ENCODE data around the gene LCNL1.

The LCNL1 gene

GRCh38 chr9:136955943-136956335 is 26.9 kb upstream of the LCNL1 start:
- Histone ChIP-seq H3K27ac (ENCODE audit: low read depth, low read length) (no peak overlapping the region), H3K36me3 (ENCODE audit: control insufficient read depth, low read length) (no peaks in the 10 kb centered on the region), H3K4me1 (ENCODE audit: control insufficient read depth, low read length) (no peaks in the 10 kb centered on the region; the same call in 1 of the 2 replicates), H3K9me3 (ENCODE audit: control insufficient read depth, insufficient read depth, low read length) (no peaks in the 10 kb centered on the region), H3F3A (ENCODE audit: control insufficient read depth, insufficient read depth) (no peaks in the 10 kb centered on the region), H3K4me3 (ENCODE audit: low read length) (no peak overlapping the region), H3K4me2 (ENCODE audit: low read length) (no peak overlapping the region), H3K9me2 (replicated peaks; ENCODE audit: control insufficient read depth, low read length) (no peaks in the 10 kb centered on the region), H3K27me3 (ENCODE audit: control insufficient read depth, low read length) (no peaks in the 10 kb centered on the region), H4K20me1 (ENCODE audit: control insufficient read depth, insufficient read depth, low read depth, low read length) (no peaks in the 10 kb centered on the region), H3K79me2 (ENCODE audit: control insufficient read depth, low read length) (no peaks in the 10 kb centered on the region)
- TF ChIP-seq EZH2phosphoT487 (IDR thresholded peaks at IDR 0.05; ENCODE audit: borderline replicate concordance, low read length), result no peak
- no peak for TF ChIP-seq CTCF (IDR thresholded peaks at IDR 0.05; ENCODE audit: low read depth, low read length, poor library complexity, severe bottlenecking)

GRCh38 chr9:136956604-136957003 is 26.2 kb upstream of the LCNL1 start:
- no peaks in the 10 kb centered on the region for H3F3A ChIP-seq (ENCODE audit: control insufficient read depth, insufficient read depth)
- H3K27me3 ChIP-seq (ENCODE audit: control insufficient read depth, low read length), result no peaks in the 10 kb centered on the region
- no peaks in the 10 kb centered on the region for H3K9me2 ChIP-seq (replicated peaks; ENCODE audit: control insufficient read depth, low read length)
- H3K4me3 ChIP-seq (ENCODE audit: low read length), result no peak overlapping the region
- no peaks in the 10 kb centered on the region for H3K79me2 ChIP-seq (ENCODE audit: control insufficient read depth, low read length)
- TF ChIP-seq CTCF (IDR thresholded peaks at IDR 0.05; ENCODE audit: low read depth, low read length, poor library complexity, severe bottlenecking) (no peak), EZH2phosphoT487 (IDR thresholded peaks at IDR 0.05; ENCODE audit: borderline replicate concordance, low read length) (no peak)
- no peaks in the 10 kb centered on the region for H3K9me3 ChIP-seq (ENCODE audit: control insufficient read depth, insufficient read depth, low read length)
- H3K36me3 ChIP-seq (ENCODE audit: control insufficient read depth, low read length), result no peaks in the 10 kb centered on the region
- H3K4me1 ChIP-seq (ENCODE audit: control insufficient read depth, low read length), result no peaks in the 10 kb centered on the region
- H3K4me2 ChIP-seq (ENCODE audit: low read length), result no peak overlapping the region
- H3K27ac ChIP-seq (ENCODE audit: low read depth, low read length), result no peak overlapping the region
- no peaks in the 10 kb centered on the region for H4K20me1 ChIP-seq (ENCODE audit: control insufficient read depth, insufficient read depth, low read depth, low read length)

GRCh38 chr9:136957461-136957860 is 25.3 kb upstream of the LCNL1 start:
- Histone ChIP-seq H3K4me2 (ENCODE audit: low read length) (no peak overlapping the region), H4K20me1 (ENCODE audit: control insufficient read depth, insufficient read depth, low read depth, low read length) (no peaks in the 10 kb centered on the region), H3K4me1 (ENCODE audit: control insufficient read depth, low read length) (no peaks in the 10 kb centered on the region), H3K27ac (ENCODE audit: low read depth, low read length) (no peak overlapping the region), H3K79me2 (ENCODE audit: control insufficient read depth, low read length) (no peaks in the 10 kb centered on the region), H3K36me3 (ENCODE audit: control insufficient read depth, low read length) (no peaks in the 10 kb centered on the region), H3K4me3 (ENCODE audit: low read length) (no peak overlapping the region), H3F3A (ENCODE audit: control insufficient read depth, insufficient read depth) (no peaks in the 10 kb centered on the region), H3K9me3 (ENCODE audit: control insufficient read depth, insufficient read depth, low read length) (no peaks in the 10 kb centered on the region), H3K27me3 (ENCODE audit: control insufficient read depth, low read length) (no peaks in the 10 kb centered on the region), H3K9me2 (replicated peaks; ENCODE audit: control insufficient read depth, low read length) (no peaks in the 10 kb centered on the region)
- TF ChIP-seq CTCF (IDR thresholded peaks at IDR 0.05; ENCODE audit: low read depth, low read length, poor library complexity, severe bottlenecking), result no peak
- no peak for TF ChIP-seq EZH2phosphoT487 (IDR thresholded peaks at IDR 0.05; ENCODE audit: borderline replicate concordance, low read length)

GRCh38 chr9:136957901-136958300 is 24.9 kb upstream of the LCNL1 start:
- TF ChIP-seq CTCF (IDR thresholded peaks at IDR 0.05; ENCODE audit: low read depth, low read length, poor library complexity, severe bottlenecking), result no peak
- no peak for TF ChIP-seq EZH2phosphoT487 (IDR thresholded peaks at IDR 0.05; ENCODE audit: borderline replicate concordance, low read length)
- Histone ChIP-seq H3K4me1 (ENCODE audit: control insufficient read depth, low read length) (no peaks in the 10 kb centered on the region), H3K4me3 (ENCODE audit: low read length) (no peak overlapping the region), H3K9me3 (ENCODE audit: control insufficient read depth, insufficient read depth, low read length) (no peaks in the 10 kb centered on the region), H3K79me2 (ENCODE audit: control insufficient read depth, low read length) (no peaks in the 10 kb centered on the region), H3K36me3 (ENCODE audit: control insufficient read depth, low read length) (no peaks in the 10 kb centered on the region), H3K27ac (ENCODE audit: low read depth, low read length) (no peak overlapping the region), H3K27me3 (ENCODE audit: control insufficient read depth, low read length) (no peaks in the 10 kb centered on the region), H3K4me2 (ENCODE audit: low read length) (no peak overlapping the region), H4K20me1 (ENCODE audit: control insufficient read depth, insufficient read depth, low read depth, low read length) (no peaks in the 10 kb centered on the region), H3K9me2 (replicated peaks; ENCODE audit: control insufficient read depth, low read length) (no peaks in the 10 kb centered on the region), H3F3A (ENCODE audit: control insufficient read depth, insufficient read depth) (no peaks in the 10 kb centered on the region)

All from DOHH2 (cell line).